Osteocyte (in vitro differentiated cells): ENCODE results near the gene PLEKHG4B. TPM values are rescaled to one million over a fixed set of nuclear protein-coding genes. Genes with fewer than 3 reads are reported as not detected.

Source experiments
- DNase-seq: peaks from one replicate; pipeline ENCODE4 v3.0.0; 2021; ENCODE audit warnings: mixed read lengths; ENCODE audit not compliant: unreplicated experiment; ENCODE audit errors: extremely low spot score
- H3K27ac Mint-ChIP-seq: one replicate; pipeline ENCODE4 v1.8.0; 2021; ENCODE audit warnings: mild to moderate bottlenecking, mixed read lengths; ENCODE audit not compliant: unreplicated experiment
- H3K27me3 Mint-ChIP-seq: one replicate; pipeline ENCODE4 v1.8.0; 2021; ENCODE audit warnings: mixed read lengths; ENCODE audit not compliant: unreplicated experiment
- H3K36me3 Mint-ChIP-seq: one replicate; pipeline ENCODE4 v1.8.0; 2021; ENCODE audit warnings: mixed read lengths; ENCODE audit not compliant: unreplicated experiment
- H3K4me1 Mint-ChIP-seq: one replicate; pipeline ENCODE4 v1.8.0; 2021; ENCODE audit warnings: mixed read lengths; ENCODE audit not compliant: unreplicated experiment
- H3K4me3 Mint-ChIP-seq: one replicate; pipeline ENCODE4 v1.8.0; 2021; ENCODE audit warnings: mild to moderate bottlenecking, moderate library complexity, mixed read lengths; ENCODE audit not compliant: unreplicated experiment
- H3K9me3 Mint-ChIP-seq: one replicate; pipeline ENCODE4 v1.8.0; 2021; ENCODE audit warnings: mixed read lengths; ENCODE audit not compliant: unreplicated experiment
- CTCF ChIP-seq: fragments of 200-600 bp; sonication (generic); IDR thresholded peaks from 2 replicates; pipeline ENCODE4 v1.5.0; 2021; ENCODE audit warnings: antibody characterized with exemption, mild to moderate bottlenecking, moderate library complexity
- total RNA-seq: library from RNA; stranded (reverse); gene quantifications from 2 replicates; pipeline ENCODE4 v1.2.1, GENCODE V29; 2021

The PLEKHG4B gene
- total RNA-seq, 1 donor from 2014 or later: 4.5 TPM

GRCh38 chr5:73768-74502 is 18.0 kb upstream of the PLEKHG4B start:
- Mint-ChIP-seq H3K4me3 (no peak overlapping the region), H3K27ac (no peak overlapping the region), H3K4me1 (peaks cover 23% of the 10 kb centered on the region), H3K36me3 (no peaks in the 10 kb centered on the region), H3K27me3 (peaks cover 30% of the 10 kb centered on the region), H3K9me3 (no peaks in the 10 kb centered on the region)
- TF ChIP-seq CTCF: no peak
- DNase-seq: peak; percentile 73

- Mint-ChIP-seq H3K27me3 (peaks cover 27% of the 10 kb centered on the region), H3K9me3 (no peaks in the 10 kb centered on the region), H3K27ac (no peak overlapping the region), H3K4me3 (no peak overlapping the region), H3K4me1 (peaks cover 24% of the 10 kb centered on the region), H3K36me3 (no peaks in the 10 kb centered on the region)
- no peak for DNase-seq
- TF ChIP-seq CTCF: no peak
Observed at GRCh38 chr5:74503-75109, 17.4 kb upstream of the PLEKHG4B start.

GRCh38 chr5:75331-76320 is 16.3 kb upstream of the PLEKHG4B start:
- H3K9me3 Mint-ChIP-seq: no peaks in the 10 kb centered on the region
- DNase-seq: peak; percentile 73
- no peak overlapping the region for H3K27ac Mint-ChIP-seq
- peaks cover 22% of the 10 kb centered on the region for H3K4me1 Mint-ChIP-seq
- H3K27me3 Mint-ChIP-seq: peaks cover 21% of the 10 kb centered on the region
- TF ChIP-seq CTCF: no peak
- no peaks in the 10 kb centered on the region for H3K36me3 Mint-ChIP-seq
- H3K4me3 Mint-ChIP-seq: no peak overlapping the region

GRCh38 chr5:76358-77169 is 15.4 kb upstream of the PLEKHG4B start:
- TF ChIP-seq CTCF: no peak
- no peaks in the 10 kb centered on the region for H3K36me3 Mint-ChIP-seq
- no peak overlapping the region for H3K4me3 Mint-ChIP-seq
- DNase-seq: peak; percentile 72
- H3K4me1 Mint-ChIP-seq: peaks cover 26% of the 10 kb centered on the region
- no peak overlapping the region for H3K27ac Mint-ChIP-seq
- H3K9me3 Mint-ChIP-seq: no peaks in the 10 kb centered on the region
- H3K27me3 Mint-ChIP-seq: peaks cover 24% of the 10 kb centered on the region
